ENCODE results near the gene TMEM237. TPM values are rescaled to one million over a fixed set of nuclear protein-coding genes. Genes with fewer than 3 reads are reported as not detected.

The TMEM237 gene
- total and polyA plus RNA-seq, 8 donors = 18.9 to 61.3 (median 56.9) TPM

DNA sequence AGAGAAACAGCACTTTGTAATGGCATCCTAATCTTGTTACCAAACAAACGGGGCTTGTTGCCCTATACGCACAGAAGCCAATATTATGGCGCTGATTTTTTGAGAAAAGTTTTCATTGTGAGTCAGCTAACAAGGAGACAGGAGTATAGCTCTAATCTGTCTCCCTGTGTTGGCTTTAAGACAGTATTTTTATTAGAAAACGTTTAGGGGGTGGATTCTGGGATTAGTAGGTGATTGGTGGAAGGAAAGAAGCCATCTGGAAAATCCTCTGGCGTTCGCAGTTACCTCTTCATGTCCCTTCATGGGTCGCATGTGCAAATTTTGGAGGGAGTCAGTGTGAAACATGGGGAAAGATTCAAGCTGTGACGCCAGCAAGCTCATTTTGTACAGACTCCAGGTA lies 698 bp upstream of the TMEM237 start:
- H3K27ac ChIP-seq = peak overlapping the region; percentile 81 to 89
- no peaks in the 10 kb centered on the region for H3K9me3 ChIP-seq
- no peaks in the 10 kb centered on the region for H3K36me3 ChIP-seq
- intact Hi-C loops (cut with DNase I) = no loop called here
- TF ChIP-seq CTCF (IDR thresholded peaks at IDR 0.05) = no peak
- ATAC-seq = no peak
- peaks cover 5 to 15% of the 10 kb centered on the region in 2 donors for H3K4me1 ChIP-seq
- peak overlapping the region in 1 of 2 donors; percentile 67 for H3K4me3 ChIP-seq
- H3K27me3 ChIP-seq = peaks cover 0 to 3% of the 10 kb centered on the region in 2 donors
- DNase-seq = peak in 2 of 4 donors; percentile 36 to 45

DNA sequence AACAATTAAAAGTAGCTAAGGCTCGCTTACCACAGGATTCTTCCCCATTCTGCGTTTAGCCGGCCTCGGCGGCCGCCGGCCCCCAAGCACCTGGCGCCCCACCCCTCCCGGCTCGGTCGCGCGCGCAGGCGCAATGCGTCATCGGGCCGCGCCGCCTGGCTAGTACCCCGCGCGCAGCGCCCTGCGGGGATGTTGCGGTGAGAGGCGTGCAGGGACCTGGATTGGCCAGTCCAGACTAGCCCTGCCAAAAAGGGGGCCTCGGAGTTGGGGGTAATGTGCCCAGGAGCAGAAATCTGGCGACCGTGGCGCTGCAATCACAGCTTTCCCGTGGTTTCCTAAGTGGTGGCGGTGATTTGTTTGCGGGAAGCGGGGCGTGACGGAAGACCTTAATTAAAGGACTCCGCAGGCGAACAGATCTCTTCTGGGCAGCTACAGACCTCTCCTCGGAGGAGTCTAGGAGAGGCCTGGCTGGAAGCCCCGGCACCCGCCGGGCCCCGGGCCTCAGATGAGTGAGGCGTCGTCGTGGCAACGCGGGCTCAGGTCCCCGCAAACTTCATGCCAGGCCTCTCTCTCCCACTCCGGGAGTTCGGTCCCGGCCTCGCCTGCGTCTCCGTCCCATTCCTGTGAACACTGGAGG lies 606 bp downstream of the TMEM237 start:
- peaks cover 0 to 3% of the 10 kb centered on the region in 2 donors for H3K27me3 ChIP-seq
- H3K4me3 ChIP-seq = peak overlapping the region; percentile 67 to 72
- no peaks in the 10 kb centered on the region for H3K36me3 ChIP-seq
- H3K9me3 ChIP-seq = no peaks in the 10 kb centered on the region
- ATAC-seq (peak; percentile 97), DNase-seq (peak; percentile 81 to 95 (median 90))
- no peak for TF ChIP-seq CTCF (IDR thresholded peaks at IDR 0.05)
- intact Hi-C loops (cut with DNase I) = no loop called here
- H3K27ac ChIP-seq = peak overlapping the region; percentile 81 to 89
- peaks cover 5 to 15% of the 10 kb centered on the region in 2 donors for H3K4me1 ChIP-seq

DNA sequence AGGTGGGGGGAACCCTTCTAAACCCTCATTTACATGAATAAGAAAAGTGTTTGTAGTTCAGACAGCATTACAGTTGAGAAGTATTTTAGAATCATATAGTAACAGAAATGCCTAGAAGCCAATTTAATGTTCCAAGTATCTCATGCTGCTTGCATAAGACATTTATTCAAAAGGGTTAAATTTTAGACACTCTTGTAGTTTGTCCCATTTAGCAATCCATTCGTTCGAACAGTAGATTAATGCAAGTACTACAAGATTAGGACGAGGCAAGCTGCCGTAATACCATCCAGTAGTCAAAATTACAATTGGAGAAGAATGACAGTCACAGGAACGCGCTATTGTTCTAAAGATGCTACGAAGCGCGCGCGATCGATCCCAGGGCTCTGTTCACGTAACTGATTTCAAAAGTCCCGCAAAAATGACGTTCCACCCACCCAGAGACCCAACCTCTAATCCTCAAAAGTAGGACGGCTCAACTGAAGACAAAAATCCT lies 1.2 kb downstream of the TMEM237 start:
- Histone ChIP-seq H3K4me3 (peak overlapping the region; percentile 67 to 72), H3K36me3 (no peaks in the 10 kb centered on the region), H3K4me1 (peaks cover 5 to 15% of the 10 kb centered on the region in 2 donors), H3K27ac (peak overlapping the region; percentile 81 to 89), H3K9me3 (no peaks in the 10 kb centered on the region), H3K27me3 (peaks cover 0 to 3% of the 10 kb centered on the region in 2 donors)
- peak; percentile 42 for ATAC-seq
- no peak for DNase-seq
- no peak for TF ChIP-seq CTCF (IDR thresholded peaks at IDR 0.05)
- intact Hi-C loops (cut with DNase I) = no loop called here

GRCh38 chr2:201639205-201639604 lies 4.1 kb downstream of the TMEM237 start:
- Histone ChIP-seq H3K4me1 (peaks cover 5 to 15% of the 10 kb centered on the region in 2 donors), H3K27ac (no peak overlapping the region), H3K9me3 (no peaks in the 10 kb centered on the region), H3K36me3 (peaks cover 0 to 20% of the 10 kb centered on the region in 2 donors), H3K27me3 (peaks cover 0 to 3% of the 10 kb centered on the region in 2 donors), H3K4me3 (no peak overlapping the region)
- ATAC-seq (no peak), DNase-seq (no peak)
- intact Hi-C loops (cut with DNase I) = no loop called here
- no peak for TF ChIP-seq CTCF (IDR thresholded peaks at IDR 0.05)

DNA sequence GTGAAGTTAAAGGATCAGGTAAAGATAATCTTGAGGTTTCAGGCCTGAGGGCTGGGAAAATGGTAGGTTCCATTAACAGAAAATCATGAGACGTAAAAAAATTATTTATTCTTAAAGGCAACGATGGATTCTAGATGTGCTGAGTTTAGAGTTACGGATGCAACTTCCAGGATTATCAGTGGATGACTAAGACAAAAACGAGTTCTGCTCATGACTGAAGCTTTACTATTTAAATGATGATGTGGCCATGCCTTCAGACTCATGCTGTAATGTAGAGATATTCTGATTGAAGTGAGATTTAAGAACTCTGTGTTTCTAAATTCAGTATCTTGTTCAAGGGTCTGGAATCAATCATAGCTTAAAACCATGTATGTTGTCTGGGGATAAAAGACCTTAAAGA lies 5.0 kb downstream of the TMEM237 start:
- DNase-seq = no peak
- TF ChIP-seq CTCF (IDR thresholded peaks at IDR 0.05) = no peak
- intact Hi-C loops (cut with DNase I) = no loop called here

More for the DNA sequence above, 5.0 kb downstream of the TMEM237 start:
- H3K4me1 ChIP-seq = peaks cover 5 to 8% of the 10 kb centered on the region in 2 donors
- H3K9me3 ChIP-seq = no peaks in the 10 kb centered on the region
- ATAC-seq = no peak
- no peak overlapping the region for H3K4me3 ChIP-seq
- H3K36me3 ChIP-seq = peaks cover 0 to 20% of the 10 kb centered on the region in 2 donors
- H3K27ac ChIP-seq = no peak overlapping the region
- peaks cover 0 to 1% of the 10 kb centered on the region in 2 donors for H3K27me3 ChIP-seq

Measured in left lung (tissue), 10 donors.